HEK293 (cell line): ENCODE measurements around the gene SUPT3H.
A peak's percentile ranks its signal among the peaks of the same experiment; 100 is the strongest.

ENCODE experiments used
- AEBP2 ChIP-seq: fragments of 450-650 bp; formaldehyde crosslinking; IDR thresholded peaks from 2 replicates; pipeline ENCODE4 v1.5.1; 2016; ENCODE audit warnings: missing biosample characterization, missing genetic modification characterization, borderline replicate concordance
- HOXD13 ChIP-seq: sonication (generic); formaldehyde crosslinking; IDR thresholded peaks from 2 replicates; pipeline ENCODE4 v1.8.0; 2022; ENCODE audit warnings: missing genetic modification reagents, borderline replicate concordance
- KLF16 ChIP-seq: fragments of 450-650 bp; formaldehyde crosslinking; IDR thresholded peaks from 2 replicates; pipeline ENCODE4 v1.5.1; 2017; ENCODE audit warnings: missing biosample characterization, missing genetic modification characterization
- KLF8 ChIP-seq: fragments of 450-650 bp; formaldehyde crosslinking; IDR thresholded peaks from 2 replicates; pipeline ENCODE4 v1.5.1; 2016; ENCODE audit warnings: missing biosample characterization, missing genetic modification characterization
- KLF9 ChIP-seq: fragments of 450-650 bp; formaldehyde crosslinking; IDR thresholded peaks from 2 replicates; pipeline ENCODE4 v1.5.1; 2016; ENCODE audit warnings: missing biosample characterization, missing genetic modification characterization, low read depth
- MYNN ChIP-seq: fragments of 450-650 bp; formaldehyde crosslinking; IDR thresholded peaks from 2 replicates; pipeline ENCODE4 v1.5.1; 2016; ENCODE audit warnings: missing biosample characterization, missing genetic modification characterization, borderline replicate concordance
- MZF1 ChIP-seq: fragments of 450-650 bp; formaldehyde crosslinking; IDR thresholded peaks from 2 replicates; pipeline ENCODE4 v1.5.1; 2017; ENCODE audit warnings: missing biosample characterization, missing genetic modification characterization, borderline replicate concordance
- SCRT2 ChIP-seq: fragments of 450-650 bp; formaldehyde crosslinking; IDR thresholded peaks from 2 replicates; pipeline ENCODE4 v1.5.1; 2016; ENCODE audit warnings: missing biosample characterization, missing genetic modification characterization
- YY1 ChIP-seq: fragments of 450-650 bp; formaldehyde crosslinking; IDR thresholded peaks from 2 replicates; pipeline ENCODE4 v1.5.1; 2018; ENCODE audit warnings: missing biosample characterization, missing genetic modification characterization
- ZNF10 ChIP-seq: fragments of 450-650 bp; formaldehyde crosslinking; IDR thresholded peaks from 2 replicates; pipeline ENCODE4 v1.5.1; 2017; ENCODE audit warnings: missing biosample characterization, missing genetic modification characterization
- ZNF138 ChIP-seq: fragments of 450-650 bp; formaldehyde crosslinking; IDR thresholded peaks from 2 replicates; pipeline ENCODE4 v1.5.1; 2016; ENCODE audit warnings: missing biosample characterization, missing genetic modification characterization, borderline replicate concordance
- ZNF140 ChIP-seq: fragments of 450-650 bp; formaldehyde crosslinking; IDR thresholded peaks from 2 replicates; pipeline ENCODE4 v1.5.1; 2016; ENCODE audit warnings: missing biosample characterization, missing genetic modification characterization
- ZNF157 ChIP-seq: fragments of 450-650 bp; formaldehyde crosslinking; IDR thresholded peaks from 2 replicates; pipeline ENCODE4 v1.5.1; 2016; ENCODE audit warnings: missing biosample characterization, missing genetic modification characterization
- ZNF169 ChIP-seq: fragments of 450-650 bp; formaldehyde crosslinking; IDR thresholded peaks from 2 replicates; pipeline ENCODE4 v1.5.1; 2016; ENCODE audit warnings: missing biosample characterization, missing genetic modification characterization
- ZNF175 ChIP-seq: fragments of 450-650 bp; formaldehyde crosslinking; IDR thresholded peaks from 2 replicates; pipeline ENCODE4 v1.5.1; 2016; ENCODE audit warnings: missing biosample characterization, missing genetic modification characterization
- ZNF2 ChIP-seq: fragments of 450-650 bp; formaldehyde crosslinking; IDR thresholded peaks from 2 replicates; pipeline ENCODE4 v1.5.1; 2016; ENCODE audit warnings: missing biosample characterization, missing genetic modification characterization
- ZNF239 ChIP-seq: fragments of 450-650 bp; formaldehyde crosslinking; IDR thresholded peaks from 2 replicates; pipeline ENCODE4 v1.5.1; 2016; ENCODE audit warnings: missing biosample characterization, missing genetic modification characterization
- ZNF394 ChIP-seq: fragments of 450-650 bp; formaldehyde crosslinking; IDR thresholded peaks from 2 replicates; pipeline ENCODE4 v1.5.1; 2016; ENCODE audit warnings: missing biosample characterization, missing genetic modification characterization, mild to moderate bottlenecking, moderate library complexity, borderline replicate concordance
- ZNF473 ChIP-seq: fragments of 450-650 bp; formaldehyde crosslinking; IDR thresholded peaks from 2 replicates; pipeline ENCODE4 v1.5.1; 2017; ENCODE audit warnings: missing biosample characterization, missing genetic modification characterization
- ZNF48 ChIP-seq: fragments of 450-650 bp; formaldehyde crosslinking; IDR thresholded peaks from 2 replicates; pipeline ENCODE4 v1.5.1; 2016; ENCODE audit warnings: missing biosample characterization, missing genetic modification characterization
- ZNF514 ChIP-seq: fragments of 450-650 bp; formaldehyde crosslinking; IDR thresholded peaks from 2 replicates; pipeline ENCODE4 v1.5.1; 2016; ENCODE audit warnings: missing biosample characterization, missing genetic modification characterization
- ZNF518A ChIP-seq: fragments of 450-650 bp; formaldehyde crosslinking; conservative IDR thresholded peaks from 2 replicates; pipeline ENCODE4 v1.5.1; 2016; ENCODE audit warnings: low read depth, missing biosample characterization, missing genetic modification characterization
- ZNF521 ChIP-seq: fragments of 450-650 bp; formaldehyde crosslinking; IDR thresholded peaks from 2 replicates; pipeline ENCODE4 v1.5.1; 2017; ENCODE audit warnings: missing biosample characterization, mild to moderate bottlenecking, missing genetic modification characterization
- ZNF561 ChIP-seq: fragments of 450-650 bp; IDR thresholded peaks from 2 replicates; pipeline ENCODE4 v1.5.1; 2018; ENCODE audit warnings: missing biosample characterization, missing genetic modification characterization, borderline replicate concordance
- ZNF610 ChIP-seq: fragments of 450-650 bp; formaldehyde crosslinking; IDR thresholded peaks from 2 replicates; pipeline ENCODE4 v1.5.1; 2016; ENCODE audit warnings: missing biosample characterization, missing genetic modification characterization, borderline replicate concordance
- ZNF621 ChIP-seq: fragments of 450-650 bp; formaldehyde crosslinking; IDR thresholded peaks from 2 replicates; pipeline ENCODE4 v1.5.1; 2017; ENCODE audit warnings: missing biosample characterization, missing genetic modification characterization
- ZNF670 ChIP-seq: fragments of 450-650 bp; formaldehyde crosslinking; IDR thresholded peaks from 2 replicates; pipeline ENCODE4 v1.5.1; 2016; ENCODE audit warnings: missing biosample characterization, missing genetic modification characterization, low read depth
- ZNF768 ChIP-seq: fragments of 450-650 bp; formaldehyde crosslinking; IDR thresholded peaks from 2 replicates; pipeline ENCODE4 v1.5.1; 2018; ENCODE audit warnings: missing biosample characterization, mild to moderate bottlenecking, missing genetic modification characterization
- ZNF791 ChIP-seq: fragments of 450-650 bp; formaldehyde crosslinking; IDR thresholded peaks from 2 replicates; pipeline ENCODE4 v1.5.1; 2016; ENCODE audit warnings: missing biosample characterization, missing genetic modification characterization
- ZNF837 ChIP-seq: fragments of 450-650 bp; formaldehyde crosslinking; IDR thresholded peaks from 2 replicates; pipeline ENCODE4 v1.5.1; 2016; ENCODE audit warnings: missing biosample characterization, missing genetic modification characterization
- ZSCAN23 ChIP-seq: fragments of 450-650 bp; formaldehyde crosslinking; IDR thresholded peaks from 2 replicates; pipeline ENCODE4 v1.5.1; 2016; ENCODE audit warnings: missing biosample characterization, missing genetic modification characterization
- ZSCAN30 ChIP-seq: fragments of 450-650 bp; IDR thresholded peaks from 2 replicates; pipeline ENCODE4 v1.5.1; 2018; ENCODE audit warnings: missing biosample characterization, mild to moderate bottlenecking, missing genetic modification characterization, moderate library complexity
- TF ChIP-seq, protein P1 (sequence below): fragments of 450-650 bp; formaldehyde crosslinking; IDR thresholded peaks from 2 replicates; pipeline ENCODE4 v1.5.1; 2017; ENCODE audit warnings: missing biosample characterization, missing genetic modification characterization
- TF ChIP-seq, protein P2 (sequence below): fragments of 450-650 bp; formaldehyde crosslinking; IDR thresholded peaks from 2 replicates; pipeline ENCODE4 v1.5.1; 2016; ENCODE audit warnings: missing biosample characterization, missing genetic modification characterization

Gene SUPT3H

DNA sequence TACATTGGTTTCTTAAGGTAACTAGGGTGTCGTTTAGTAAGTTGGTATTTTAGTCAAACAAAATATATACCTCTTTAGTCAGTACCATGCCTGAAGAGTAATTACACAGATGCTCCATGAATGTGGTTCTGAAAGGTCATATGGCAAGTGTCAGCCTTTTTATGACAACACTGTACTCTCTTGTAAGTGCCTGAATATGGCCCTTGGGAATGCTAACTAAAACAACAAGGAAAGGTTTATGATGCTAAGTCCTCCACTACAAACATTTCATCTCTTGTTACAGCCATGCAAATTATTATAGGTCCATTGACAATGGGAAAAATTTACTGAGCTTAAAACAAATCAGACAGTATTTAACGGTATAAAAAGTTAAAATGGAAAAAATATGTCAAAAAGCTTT lies 39.0 kb upstream of the SUPT3H start (continued):
- TF ChIP-seq ZNF175, result no peak
- TF ChIP-seq HOXD13 (CRISPR knock-in tag), result no peak
- no peak for TF ChIP-seq AEBP2 (tag by site-specific recombination)
- TF ChIP-seq ZNF768 (tag by site-specific recombination), result no peak
- TF ChIP-seq YY1 (tag by site-specific recombination), result peak; percentile 55; the same call in 1 of the 2 replicates
- TF ChIP-seq KLF9 (tag by site-specific recombination), result no peak
- peak; percentile 95 for TF ChIP-seq ZNF561 (tag by site-specific recombination)
- TF ChIP-seq ZNF140 (tag by site-specific recombination), result no peak
- no peak for TF ChIP-seq ZNF837 (tag by site-specific recombination)
- TF ChIP-seq SCRT2 (tag by site-specific recombination), result no peak
- TF ChIP-seq KLF16 (tag by site-specific recombination), result no peak
- peak; percentile 27; the same call in 1 of the 2 replicates for TF ChIP-seq MZF1 (tag by site-specific recombination)
- TF ChIP-seq ZNF670 (tag by site-specific recombination), result no peak
- TF ChIP-seq ZNF521 (tag by site-specific recombination), result no peak
- no peak for TF ChIP-seq ZNF157
- peak; percentile 49; the same call in 1 of the 2 replicates for TF ChIP-seq ZNF610 (tag by site-specific recombination)
- TF ChIP-seq ZNF138, result no peak
- no peak for TF ChIP-seq ZNF518A (tag by site-specific recombination)
- TF ChIP-seq ZNF473 (tag by site-specific recombination), result no peak
- peak; percentile 68; the same call in 1 of the 2 replicates for TF ChIP-seq ZNF2 (tag by site-specific recombination)
- peak; percentile 73 for TF ChIP-seq KLF8
- no peak for TF ChIP-seq ZNF48 (tag by site-specific recombination)
- TF ChIP-seq ZNF791 (tag by site-specific recombination), result no peak
- no peak for TF ChIP-seq ZNF10 (tag by site-specific recombination)
- no peak for TF ChIP-seq ZNF514 (tag by site-specific recombination)
- no peak for TF ChIP-seq MYNN (tag by site-specific recombination)
- TF ChIP-seq ZNF621 (tag by site-specific recombination), result no peak
- TF ChIP-seq, protein P1, sequence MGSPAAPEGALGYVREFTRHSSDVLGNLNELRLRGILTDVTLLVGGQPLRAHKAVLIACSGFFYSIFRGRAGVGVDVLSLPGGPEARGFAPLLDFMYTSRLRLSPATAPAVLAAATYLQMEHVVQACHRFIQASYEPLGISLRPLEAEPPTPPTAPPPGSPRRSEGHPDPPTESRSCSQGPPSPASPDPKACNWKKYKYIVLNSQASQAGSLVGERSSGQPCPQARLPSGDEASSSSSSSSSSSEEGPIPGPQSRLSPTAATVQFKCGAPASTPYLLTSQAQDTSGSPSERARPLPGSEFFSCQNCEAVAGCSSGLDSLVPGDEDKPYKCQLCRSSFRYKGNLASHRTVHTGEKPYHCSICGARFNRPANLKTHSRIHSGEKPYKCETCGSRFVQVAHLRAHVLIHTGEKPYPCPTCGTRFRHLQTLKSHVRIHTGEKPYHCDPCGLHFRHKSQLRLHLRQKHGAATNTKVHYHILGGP, result peak; percentile 74; the same call in 1 of the 2 replicates
- TF ChIP-seq ZSCAN23 (tag by site-specific recombination), result no peak
- peak; percentile 71; the same call in 1 of the 2 replicates for TF ChIP-seq ZNF394 (tag by site-specific recombination)
- TF ChIP-seq, protein P2, sequence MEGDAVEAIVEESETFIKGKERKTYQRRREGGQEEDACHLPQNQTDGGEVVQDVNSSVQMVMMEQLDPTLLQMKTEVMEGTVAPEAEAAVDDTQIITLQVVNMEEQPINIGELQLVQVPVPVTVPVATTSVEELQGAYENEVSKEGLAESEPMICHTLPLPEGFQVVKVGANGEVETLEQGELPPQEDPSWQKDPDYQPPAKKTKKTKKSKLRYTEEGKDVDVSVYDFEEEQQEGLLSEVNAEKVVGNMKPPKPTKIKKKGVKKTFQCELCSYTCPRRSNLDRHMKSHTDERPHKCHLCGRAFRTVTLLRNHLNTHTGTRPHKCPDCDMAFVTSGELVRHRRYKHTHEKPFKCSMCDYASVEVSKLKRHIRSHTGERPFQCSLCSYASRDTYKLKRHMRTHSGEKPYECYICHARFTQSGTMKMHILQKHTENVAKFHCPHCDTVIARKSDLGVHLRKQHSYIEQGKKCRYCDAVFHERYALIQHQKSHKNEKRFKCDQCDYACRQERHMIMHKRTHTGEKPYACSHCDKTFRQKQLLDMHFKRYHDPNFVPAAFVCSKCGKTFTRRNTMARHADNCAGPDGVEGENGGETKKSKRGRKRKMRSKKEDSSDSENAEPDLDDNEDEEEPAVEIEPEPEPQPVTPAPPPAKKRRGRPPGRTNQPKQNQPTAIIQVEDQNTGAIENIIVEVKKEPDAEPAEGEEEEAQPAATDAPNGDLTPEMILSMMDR (tag by site-specific recombination), result no peak
- TF ChIP-seq ZSCAN30 (tag by site-specific recombination), result peak; percentile 93
- no peak for TF ChIP-seq ZNF169 (tag by site-specific recombination)
- no peak for TF ChIP-seq ZNF239 (tag by site-specific recombination)
